HepG2 (cell line): Measurements from ENCODE around the gene FAM229A. TPM values are rescaled to one million over a fixed set of nuclear protein-coding genes. Genes with fewer than 3 reads are reported as not detected.
A peak's percentile ranks its signal among the peaks of the same experiment; 100 is the strongest.

Source experiments
- ATM ChIP-seq: fragments of 450-650 bp; IDR thresholded peaks from 2 replicates; pipeline ENCODE4 v1.7.1; 2017; ENCODE audit warnings: mild to moderate bottlenecking, borderline replicate concordance
- CEBPB ChIP-seq: IDR thresholded peaks from 2 replicates; pipeline ENCODE4 v1.6.1; 2011; ENCODE audit warnings: low read depth, low read length, improper control_type of control experiment, borderline replicate concordance
- EED ChIP-seq: sonication (generic); formaldehyde crosslinking; IDR thresholded peaks from 2 replicates; pipeline ENCODE4 v1.5.0; 2020; ENCODE audit warnings: mild to moderate bottlenecking, missing genetic modification reagents
- ESRRA ChIP-seq: sonication (generic); formaldehyde crosslinking; IDR thresholded peaks from 2 replicates; pipeline ENCODE4 v1.5.1; 2020; ENCODE audit warnings: mild to moderate bottlenecking, low read depth, missing genetic modification reagents
- KDM3A ChIP-seq: IDR thresholded peaks from 2 replicates; pipeline ENCODE4 v1.6.1; 2018; ENCODE audit warnings: low read depth, missing compliant biosample characterization
- NFE2L2 ChIP-seq: fragments of 150-350 bp; IDR thresholded peaks from 2 replicates; pipeline ENCODE4 v1.6.1; 2014; ENCODE audit warnings: low read length
- PAX8 ChIP-seq: sonication (generic); formaldehyde crosslinking; IDR thresholded peaks from 2 replicates; pipeline ENCODE4 v1.8.0; 2022; ENCODE audit warnings: mild to moderate bottlenecking, missing genetic modification reagents, borderline replicate concordance
- PLRG1 ChIP-seq: fragments of 450-650 bp; conservative IDR thresholded peaks from 2 replicates; pipeline ENCODE4 v1.6.1; 2016
- POGZ ChIP-seq: sonication (generic); formaldehyde crosslinking; IDR thresholded peaks from 2 replicates; pipeline ENCODE4 v1.4.0; 2020; ENCODE audit warnings: mild to moderate bottlenecking, missing genetic modification reagents
- THYN1 ChIP-seq: sonication (generic); formaldehyde crosslinking; IDR thresholded peaks from 2 replicates; pipeline ENCODE4 v1.8.1; 2023; ENCODE audit warnings: low read depth, mild to moderate bottlenecking, moderate library complexity, missing genetic modification reagents, borderline replicate concordance
- ZNF33B ChIP-seq: sonication (generic); formaldehyde crosslinking; IDR thresholded peaks from 2 replicates; pipeline ENCODE4 v1.5.1; 2020; ENCODE audit warnings: mild to moderate bottlenecking, missing genetic modification reagents
- ZNF567 ChIP-seq: sonication (generic); formaldehyde crosslinking; IDR thresholded peaks from 2 replicates; pipeline ENCODE4 v1.8.1; 2023; ENCODE audit warnings: mild to moderate bottlenecking, missing genetic modification reagents, borderline replicate concordance
- ZNF598 ChIP-seq: sonication (generic); formaldehyde crosslinking; IDR thresholded peaks from 2 replicates; pipeline ENCODE4 v1.5.1; 2020; ENCODE audit warnings: mild to moderate bottlenecking, missing genetic modification reagents, borderline replicate concordance
- ZSCAN9 ChIP-seq: IDR thresholded peaks from 2 replicates; pipeline ENCODE4 v1.6.1; 2016; ENCODE audit warnings: borderline replicate concordance
- polyA plus RNA-seq, 8 experiments: library from polyadenylated mRNA; depleted of rRNA in 3 of 8; stranded (reverse) in 7 of 8; unstranded in 1 of 8; fragments of >200 nt; fragmentation: Illumina TruSeq in 4 of 8; extraction: Trizol in 4 of 8; gene quantifications; 2 replicates each; pipeline versions ENCODE4 v1.2.1 to v1.2.3, GENCODE V29; 2011 to 2016; ENCODE audit warnings: low read depth in 4 of 8, missing spikeins in 1 of 8, mixed read lengths in 1 of 8; ENCODE audit not compliant: insufficient read depth in 1 of 8
- total RNA-seq, 5 experiments: library from RNA; depleted of rRNA; stranded (reverse); fragments of >200 nt; fragmentation: Illumina TruSeq; extraction: Trizol; gene quantifications; 2 replicates each; pipeline ENCODE4 v1.2.3, GENCODE V29; 2016; ENCODE audit warnings: low read depth in 1 of 5
- TF ChIP-seq, protein P1 (sequence below): IDR thresholded peaks from 2 replicates; pipeline ENCODE4 v1.6.1; 2012; ENCODE audit warnings: low read length, improper control_type of control experiment
- TF ChIP-seq, protein P2 (sequence below): sonication (generic); formaldehyde crosslinking; IDR thresholded peaks from 2 replicates; pipeline ENCODE4 v1.8.0; 2022; ENCODE audit warnings: mild to moderate bottlenecking, missing genetic modification reagents, borderline replicate concordance
- TF ChIP-seq, protein P3 (sequence below): sonication (generic); formaldehyde crosslinking; IDR thresholded peaks from 2 replicates; pipeline ENCODE4 v1.4.0; 2020; ENCODE audit warnings: missing genetic modification reagents
- TF ChIP-seq, protein P4 (sequence below): sonication (generic); formaldehyde crosslinking; IDR thresholded peaks from 2 replicates; pipeline ENCODE4 v1.9.0; 2021; ENCODE audit warnings: missing genetic modification reagents, borderline replicate concordance
- TF ChIP-seq, protein P5 (sequence below): sonication (generic); formaldehyde crosslinking; IDR thresholded peaks from 2 replicates; pipeline ENCODE4 v1.5.0; 2020; ENCODE audit warnings: mild to moderate bottlenecking, missing genetic modification reagents

The FAM229A gene
- total and polyA plus RNA-seq, 2 of the 13 experiments (the other 11 are each of a cell fraction or from before 2014, with no cell fraction given): 3.2 to 17.6 TPM

DNA sequence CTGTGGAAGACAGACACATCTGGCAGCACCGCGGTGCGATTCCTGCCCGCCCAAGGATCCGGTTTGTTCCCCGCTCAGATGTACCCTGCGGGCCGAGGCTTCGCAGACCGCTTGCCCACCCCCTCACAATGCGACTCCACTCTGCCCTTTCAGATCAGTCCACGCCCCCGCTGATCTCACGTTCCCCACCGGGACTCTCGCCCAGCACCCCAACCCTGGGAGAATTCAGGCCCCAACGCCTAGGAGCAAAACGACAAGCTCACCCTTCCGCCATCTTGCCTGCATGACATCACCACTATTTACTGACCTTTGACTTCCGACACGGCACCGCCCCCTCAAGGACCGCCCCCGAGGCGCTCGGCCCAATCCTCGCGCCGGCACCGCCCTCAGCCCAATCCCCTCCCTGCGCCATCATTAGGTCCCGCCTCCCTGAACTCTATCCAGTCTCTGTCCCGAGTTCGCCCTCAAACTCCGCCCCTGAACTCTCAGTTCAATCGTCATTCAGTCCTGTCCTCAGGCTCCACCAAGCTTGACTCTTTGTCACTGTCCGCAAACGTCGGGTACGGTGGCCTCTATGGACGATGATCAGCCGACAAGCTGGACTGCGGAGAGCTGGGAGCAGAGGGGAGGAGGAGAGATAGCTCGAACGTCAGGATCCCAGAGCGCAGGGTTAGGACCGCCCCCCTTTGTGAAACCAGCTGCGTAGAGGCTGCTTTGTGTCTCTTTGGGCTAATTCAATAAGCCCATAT is 32.0 kb upstream of the FAM229A start, which contains the start of gene BSDC1 (continued):
- TF ChIP-seq, protein P1, sequence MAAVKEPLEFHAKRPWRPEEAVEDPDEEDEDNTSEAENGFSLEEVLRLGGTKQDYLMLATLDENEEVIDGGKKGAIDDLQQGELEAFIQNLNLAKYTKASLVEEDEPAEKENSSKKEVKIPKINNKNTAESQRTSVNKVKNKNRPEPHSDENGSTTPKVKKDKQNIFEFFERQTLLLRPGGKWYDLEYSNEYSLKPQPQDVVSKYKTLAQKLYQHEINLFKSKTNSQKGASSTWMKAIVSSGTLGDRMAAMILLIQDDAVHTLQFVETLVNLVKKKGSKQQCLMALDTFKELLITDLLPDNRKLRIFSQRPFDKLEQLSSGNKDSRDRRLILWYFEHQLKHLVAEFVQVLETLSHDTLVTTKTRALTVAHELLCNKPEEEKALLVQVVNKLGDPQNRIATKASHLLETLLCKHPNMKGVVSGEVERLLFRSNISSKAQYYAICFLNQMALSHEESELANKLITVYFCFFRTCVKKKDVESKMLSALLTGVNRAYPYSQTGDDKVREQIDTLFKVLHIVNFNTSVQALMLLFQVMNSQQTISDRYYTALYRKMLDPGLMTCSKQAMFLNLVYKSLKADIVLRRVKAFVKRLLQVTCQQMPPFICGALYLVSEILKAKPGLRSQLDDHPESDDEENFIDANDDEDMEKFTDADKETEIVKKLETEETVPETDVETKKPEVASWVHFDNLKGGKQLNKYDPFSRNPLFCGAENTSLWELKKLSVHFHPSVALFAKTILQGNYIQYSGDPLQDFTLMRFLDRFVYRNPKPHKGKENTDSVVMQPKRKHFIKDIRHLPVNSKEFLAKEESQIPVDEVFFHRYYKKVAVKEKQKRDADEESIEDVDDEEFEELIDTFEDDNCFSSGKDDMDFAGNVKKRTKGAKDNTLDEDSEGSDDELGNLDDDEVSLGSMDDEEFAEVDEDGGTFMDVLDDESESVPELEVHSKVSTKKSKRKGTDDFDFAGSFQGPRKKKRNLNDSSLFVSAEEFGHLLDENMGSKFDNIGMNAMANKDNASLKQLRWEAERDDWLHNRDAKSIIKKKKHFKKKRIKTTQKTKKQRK: no peak
- TF ChIP-seq CEBPB (no peak), NFE2L2 (no peak), ZNF598 (CRISPR knock-in tag) (0 out of 2 replicates have a peak, but pooled peaks have one; percentile 21), ESRRA (peak; percentile 73), ZSCAN9 (CRISPR knock-in tag) (no peak; the same call in 1 of the 2 replicates), POGZ (CRISPR knock-in tag) (no peak), THYN1 (CRISPR knock-in tag) (no peak), ZNF567 (CRISPR knock-in tag) (peak; percentile 82; the same call in 1 of the 2 replicates), PAX8 (0 out of 2 replicates have a peak, but pooled peaks have one; percentile 66), PLRG1 (no peak), KDM3A (CRISPR knock-in tag) (0 out of 2 replicates have a peak, but pooled peaks have one; percentile 17), ZNF33B (CRISPR knock-in tag) (no peak), EED (0 out of 2 replicates have a peak, but pooled peaks have one; percentile 63), ATM (no peak)
- TF ChIP-seq, protein P2, sequence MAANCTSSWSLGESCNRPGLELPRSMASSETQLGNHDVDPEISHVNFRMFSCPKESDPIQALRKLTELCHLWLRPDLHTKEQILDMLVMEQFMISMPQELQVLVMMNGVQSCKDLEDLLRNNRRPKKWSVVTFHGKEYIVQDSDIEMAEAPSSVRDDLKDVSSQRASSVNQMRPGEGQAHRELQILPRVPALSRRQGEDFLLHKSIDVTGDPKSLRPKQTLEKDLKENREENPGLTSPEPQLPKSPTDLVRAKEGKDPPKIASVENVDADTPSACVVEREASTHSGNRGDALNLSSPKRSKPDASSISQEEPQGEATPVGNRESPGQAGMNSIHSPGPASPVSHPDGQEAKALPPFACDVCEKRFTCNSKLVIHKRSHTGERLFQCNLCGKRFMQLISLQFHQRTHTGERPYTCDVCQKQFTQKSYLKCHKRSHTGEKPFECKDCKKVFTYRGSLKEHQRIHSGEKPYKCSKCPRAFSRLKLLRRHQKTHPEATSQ (CRISPR knock-in tag): peak; percentile 86; the same call in 1 of the 2 replicates
- TF ChIP-seq, protein P3, sequence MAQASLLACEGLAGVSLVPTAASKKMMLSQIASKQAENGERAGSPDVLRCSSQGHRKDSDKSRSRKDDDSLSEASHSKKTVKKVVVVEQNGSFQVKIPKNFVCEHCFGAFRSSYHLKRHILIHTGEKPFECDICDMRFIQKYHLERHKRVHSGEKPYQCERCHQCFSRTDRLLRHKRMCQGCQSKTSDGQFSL (CRISPR knock-in tag): no peak
- TF ChIP-seq, protein P4, sequence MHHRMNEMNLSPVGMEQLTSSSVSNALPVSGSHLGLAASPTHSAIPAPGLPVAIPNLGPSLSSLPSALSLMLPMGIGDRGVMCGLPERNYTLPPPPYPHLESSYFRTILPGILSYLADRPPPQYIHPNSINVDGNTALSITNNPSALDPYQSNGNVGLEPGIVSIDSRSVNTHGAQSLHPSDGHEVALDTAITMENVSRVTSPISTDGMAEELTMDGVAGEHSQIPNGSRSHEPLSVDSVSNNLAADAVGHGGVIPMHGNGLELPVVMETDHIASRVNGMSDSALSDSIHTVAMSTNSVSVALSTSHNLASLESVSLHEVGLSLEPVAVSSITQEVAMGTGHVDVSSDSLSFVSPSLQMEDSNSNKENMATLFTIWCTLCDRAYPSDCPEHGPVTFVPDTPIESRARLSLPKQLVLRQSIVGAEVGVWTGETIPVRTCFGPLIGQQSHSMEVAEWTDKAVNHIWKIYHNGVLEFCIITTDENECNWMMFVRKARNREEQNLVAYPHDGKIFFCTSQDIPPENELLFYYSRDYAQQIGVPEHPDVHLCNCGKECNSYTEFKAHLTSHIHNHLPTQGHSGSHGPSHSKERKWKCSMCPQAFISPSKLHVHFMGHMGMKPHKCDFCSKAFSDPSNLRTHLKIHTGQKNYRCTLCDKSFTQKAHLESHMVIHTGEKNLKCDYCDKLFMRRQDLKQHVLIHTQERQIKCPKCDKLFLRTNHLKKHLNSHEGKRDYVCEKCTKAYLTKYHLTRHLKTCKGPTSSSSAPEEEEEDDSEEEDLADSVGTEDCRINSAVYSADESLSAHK (CRISPR knock-in tag): no peak
- TF ChIP-seq, protein P5, sequence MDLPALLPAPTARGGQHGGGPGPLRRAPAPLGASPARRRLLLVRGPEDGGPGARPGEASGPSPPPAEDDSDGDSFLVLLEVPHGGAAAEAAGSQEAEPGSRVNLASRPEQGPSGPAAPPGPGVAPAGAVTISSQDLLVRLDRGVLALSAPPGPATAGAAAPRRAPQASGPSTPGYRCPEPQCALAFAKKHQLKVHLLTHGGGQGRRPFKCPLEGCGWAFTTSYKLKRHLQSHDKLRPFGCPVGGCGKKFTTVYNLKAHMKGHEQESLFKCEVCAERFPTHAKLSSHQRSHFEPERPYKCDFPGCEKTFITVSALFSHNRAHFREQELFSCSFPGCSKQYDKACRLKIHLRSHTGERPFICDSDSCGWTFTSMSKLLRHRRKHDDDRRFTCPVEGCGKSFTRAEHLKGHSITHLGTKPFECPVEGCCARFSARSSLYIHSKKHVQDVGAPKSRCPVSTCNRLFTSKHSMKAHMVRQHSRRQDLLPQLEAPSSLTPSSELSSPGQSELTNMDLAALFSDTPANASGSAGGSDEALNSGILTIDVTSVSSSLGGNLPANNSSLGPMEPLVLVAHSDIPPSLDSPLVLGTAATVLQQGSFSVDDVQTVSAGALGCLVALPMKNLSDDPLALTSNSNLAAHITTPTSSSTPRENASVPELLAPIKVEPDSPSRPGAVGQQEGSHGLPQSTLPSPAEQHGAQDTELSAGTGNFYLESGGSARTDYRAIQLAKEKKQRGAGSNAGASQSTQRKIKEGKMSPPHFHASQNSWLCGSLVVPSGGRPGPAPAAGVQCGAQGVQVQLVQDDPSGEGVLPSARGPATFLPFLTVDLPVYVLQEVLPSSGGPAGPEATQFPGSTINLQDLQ (CRISPR knock-in tag): no peak
